Activated CD8-positive, alpha-beta memory T cell treated with anti-CD3 and anti-CD28 coated beads for 1 hour (primary cell): ENCODE results near the gene SLC30A3.

Experiments used
- DNase-seq, 2 donors: peaks; one replicate each; pipeline ENCODE4 v3.0.0-alpha.2; 2020; ENCODE audit warnings: low read depth in 1 of 2; ENCODE audit errors: extremely low read depth in 1 of 2

Gene SLC30A3

GRCh38 chr2:27208486-27209050, 54.3 kb downstream of the SLC30A3 start:
- no peak for DNase-seq

- no peak for DNase-seq
Observed at GRCh38 chr2:27206346-27206745, 56.5 kb downstream of the SLC30A3 start.

- DNase-seq: no peak
Observed at GRCh38 chr2:27205206-27205605, 57.6 kb downstream of the SLC30A3 start.

- DNase-seq: no peak
Observed at GRCh38 chr2:27204566-27204965, 58.3 kb downstream of the SLC30A3 start.

- no peak for DNase-seq
Observed at GRCh38 chr2:27203741-27204140, 59.1 kb downstream of the SLC30A3 start.
